Measurements from ENCODE around the gene HNRNPA1L2. TPM values are rescaled to one million over a fixed set of nuclear protein-coding genes. Genes with fewer than 3 reads are reported as not detected.
"Not testable (repeated sequence)": the region's sequence is repeated elsewhere in the genome, so short reads cannot be mapped to it uniquely, and the experiment has no call there.

Gene HNRNPA1L2
- total RNA-seq, 6 experiments from 2014 or later, result 3.6 to 4.8 (median 4.3) TPM

- H3K27ac Mint-ChIP-seq, result peak overlapping the region; percentile 40; the same call in 1 of the 2 replicates
- DNase-seq, result no peak
- H3K27me3 Mint-ChIP-seq (ENCODE audit: insufficient read depth), result no peaks in the 10 kb centered on the region
- peaks cover 30% of the 10 kb centered on the region for H3K4me1 Mint-ChIP-seq (ENCODE audit: low read depth)
- H3K4me3 Mint-ChIP-seq, result peak overlapping the region; percentile 77
- no peaks in the 10 kb centered on the region for H3K36me3 Mint-ChIP-seq (ENCODE audit: low read depth)
- no peaks in the 10 kb centered on the region for H3K9me3 Mint-ChIP-seq
- no peak for TF ChIP-seq CTCF (IDR thresholded peaks at IDR 0.05)
These were observed 41.6 kb upstream of the HNRNPA1L2 start for GRCh38 chr13:52600666-52601065.

GRCh38 chr13:52603316-52603715, 38.9 kb upstream of the HNRNPA1L2 start:
- not testable (repeated sequence) for H3K27me3 Mint-ChIP-seq (ENCODE audit: insufficient read depth); DNase-seq; H3K4me3 Mint-ChIP-seq; H3K27ac Mint-ChIP-seq; H3K36me3 Mint-ChIP-seq (ENCODE audit: low read depth); H3K9me3 Mint-ChIP-seq
- peaks cover 30% of the 10 kb centered on the region for H3K4me1 Mint-ChIP-seq (ENCODE audit: low read depth)

- H3K27me3 Mint-ChIP-seq (ENCODE audit: insufficient read depth); H3K27ac Mint-ChIP-seq; DNase-seq; H3K9me3 Mint-ChIP-seq; H3K36me3 Mint-ChIP-seq (ENCODE audit: low read depth); H3K4me3 Mint-ChIP-seq: not testable (repeated sequence)
- H3K4me1 Mint-ChIP-seq (ENCODE audit: low read depth), result peaks cover 11% of the 10 kb centered on the region; the same call in 1 of the 2 replicates
These were observed 36.1 kb upstream of the HNRNPA1L2 start for GRCh38 chr13:52606126-52606525.

- not testable (repeated sequence) for DNase-seq; H3K4me3 Mint-ChIP-seq; H3K9me3 Mint-ChIP-seq; H3K4me1 Mint-ChIP-seq (ENCODE audit: low read depth); H3K27ac Mint-ChIP-seq; H3K36me3 Mint-ChIP-seq (ENCODE audit: low read depth); H3K27me3 Mint-ChIP-seq (ENCODE audit: insufficient read depth)
These were observed 35.4 kb upstream of the HNRNPA1L2 start for GRCh38 chr13:52606795-52607194.

- H3K4me3 Mint-ChIP-seq; H3K9me3 Mint-ChIP-seq; H3K27ac Mint-ChIP-seq; H3K36me3 Mint-ChIP-seq (ENCODE audit: low read depth); H3K4me1 Mint-ChIP-seq (ENCODE audit: low read depth); DNase-seq; H3K27me3 Mint-ChIP-seq (ENCODE audit: insufficient read depth): not testable (repeated sequence)
These were observed 34.0 kb upstream of the HNRNPA1L2 start for GRCh38 chr13:52608184-52608583.

- not testable (repeated sequence) for H3K4me3 Mint-ChIP-seq; H3K36me3 Mint-ChIP-seq (ENCODE audit: low read depth); H3K27ac Mint-ChIP-seq; H3K4me1 Mint-ChIP-seq (ENCODE audit: low read depth); H3K27me3 Mint-ChIP-seq (ENCODE audit: insufficient read depth); H3K9me3 Mint-ChIP-seq
- peak; percentile 35 for DNase-seq
- peak; percentile 65 for TF ChIP-seq CTCF (IDR thresholded peaks at IDR 0.05)
These were observed 33.1 kb upstream of the HNRNPA1L2 start for GRCh38 chr13:52609013-52609606.

GRCh38 chr13:52610158-52610557, 32.1 kb upstream of the HNRNPA1L2 start:
- not testable (repeated sequence) for H3K4me3 Mint-ChIP-seq; H3K4me1 Mint-ChIP-seq (ENCODE audit: low read depth); DNase-seq; H3K36me3 Mint-ChIP-seq (ENCODE audit: low read depth); H3K9me3 Mint-ChIP-seq; H3K27me3 Mint-ChIP-seq (ENCODE audit: insufficient read depth); H3K27ac Mint-ChIP-seq

GRCh38 chr13:52615134-52615801, 27.0 kb upstream of the HNRNPA1L2 start:
- Mint-ChIP-seq H3K4me3 (no peak overlapping the region), H3K27ac (no peak overlapping the region), H3K36me3 (ENCODE audit: low read depth) (no peaks in the 10 kb centered on the region), H3K9me3 (no peaks in the 10 kb centered on the region; the same call in 1 of the 2 replicates), H3K4me1 (ENCODE audit: low read depth) (peaks cover 11% of the 10 kb centered on the region), H3K27me3 (ENCODE audit: insufficient read depth) (no peaks in the 10 kb centered on the region; the same call in 1 of the 2 replicates)
- TF ChIP-seq CTCF (IDR thresholded peaks at IDR 0.05), result no peak
- no peak for DNase-seq
